ENCODE results near the gene TAOK3. TPM values are rescaled to one million over a fixed set of nuclear protein-coding genes. Genes with fewer than 3 reads are reported as not detected.
A peak's percentile ranks its signal among the peaks of the same experiment; 100 is the strongest.

Gene TAOK3
- total RNA-seq, 2 experiments from 2014 or later: 51.9 to 52.2 TPM

- no peak for DNase-seq
- H3K9me3 Mint-ChIP-seq: peaks cover 1% of the 10 kb centered on the region
Measured at GRCh38 chr12:118334939-118335567, 37.7 kb downstream of the TAOK3 start.

GRCh38 chr12:118334241-118334640, 38.5 kb downstream of the TAOK3 start:
- Mint-ChIP-seq H3K4me3 (no peak overlapping the region), H3K9me3 (peaks cover 1% of the 10 kb centered on the region), H3K4me1 (peaks cover 40% of the 10 kb centered on the region), H3K27ac (no peak overlapping the region), H3K36me3 (peaks cover 37% of the 10 kb centered on the region), H3K27me3 (no peaks in the 10 kb centered on the region)
- DNase-seq: no peak

More at GRCh38 chr12:118334939-118335567, 37.7 kb downstream of the TAOK3 start:
- peaks cover 36% of the 10 kb centered on the region for H3K4me1 Mint-ChIP-seq
- no peak overlapping the region for H3K27ac Mint-ChIP-seq
- H3K27me3 Mint-ChIP-seq: no peaks in the 10 kb centered on the region
- H3K36me3 Mint-ChIP-seq: peaks cover 42% of the 10 kb centered on the region
- H3K4me3 Mint-ChIP-seq: no peak overlapping the region

GRCh38 chr12:118332511-118332910, 40.2 kb downstream of the TAOK3 start:
- Mint-ChIP-seq H3K4me3 (no peak overlapping the region), H3K27ac (no peak overlapping the region), H3K4me1 (peaks cover 44% of the 10 kb centered on the region), H3K27me3 (no peaks in the 10 kb centered on the region), H3K36me3 (peaks cover 33% of the 10 kb centered on the region), H3K9me3 (peaks cover 1% of the 10 kb centered on the region)
- no peak for DNase-seq

GRCh38 chr12:118330421-118331018, 42.2 kb downstream of the TAOK3 start:
- peaks cover 40% of the 10 kb centered on the region for H3K4me1 Mint-ChIP-seq
- H3K27me3 Mint-ChIP-seq: no peaks in the 10 kb centered on the region
- no peaks in the 10 kb centered on the region for H3K9me3 Mint-ChIP-seq
- no peak for DNase-seq
- H3K27ac Mint-ChIP-seq: no peak overlapping the region
- peaks cover 36% of the 10 kb centered on the region for H3K36me3 Mint-ChIP-seq
- no peak overlapping the region for H3K4me3 Mint-ChIP-seq

GRCh38 chr12:118328486-118329330, 44.0 kb downstream of the TAOK3 start:
- H3K4me1 Mint-ChIP-seq: peaks cover 40% of the 10 kb centered on the region
- no peak overlapping the region for H3K4me3 Mint-ChIP-seq
- DNase-seq: no peak
- H3K9me3 Mint-ChIP-seq: no peaks in the 10 kb centered on the region
- peaks cover 35% of the 10 kb centered on the region for H3K36me3 Mint-ChIP-seq
- H3K27ac Mint-ChIP-seq: no peak overlapping the region
- no peaks in the 10 kb centered on the region for H3K27me3 Mint-ChIP-seq

- Mint-ChIP-seq H3K4me1 (peaks cover 33% of the 10 kb centered on the region), H3K9me3 (no peaks in the 10 kb centered on the region)
Measured at GRCh38 chr12:118327391-118327790, 45.3 kb downstream of the TAOK3 start.

GRCh38 chr12:118326991-118327390, 45.7 kb downstream of the TAOK3 start:
- DNase-seq: no peak
- H3K9me3 Mint-ChIP-seq: no peaks in the 10 kb centered on the region
- H3K27ac Mint-ChIP-seq: no peak overlapping the region
- no peaks in the 10 kb centered on the region for H3K27me3 Mint-ChIP-seq
- H3K36me3 Mint-ChIP-seq: peaks cover 25% of the 10 kb centered on the region
- H3K4me3 Mint-ChIP-seq: no peak overlapping the region
- peaks cover 33% of the 10 kb centered on the region for H3K4me1 Mint-ChIP-seq

More at GRCh38 chr12:118327391-118327790, 45.3 kb downstream of the TAOK3 start:
- Mint-ChIP-seq H3K27ac (no peak overlapping the region), H3K36me3 (peaks cover 25% of the 10 kb centered on the region), H3K4me3 (no peak overlapping the region), H3K27me3 (no peaks in the 10 kb centered on the region)
- DNase-seq: no peak

GRCh38 chr12:118325081-118325480, 47.6 kb downstream of the TAOK3 start:
- no peaks in the 10 kb centered on the region for H3K9me3 Mint-ChIP-seq
- DNase-seq: no peak
- no peak overlapping the region for H3K27ac Mint-ChIP-seq
- H3K36me3 Mint-ChIP-seq: peaks cover 19% of the 10 kb centered on the region
- H3K27me3 Mint-ChIP-seq: no peaks in the 10 kb centered on the region
- H3K4me1 Mint-ChIP-seq: peaks cover 22% of the 10 kb centered on the region
- no peak overlapping the region for H3K4me3 Mint-ChIP-seq

GRCh38 chr12:118319627-118320026, 53.1 kb downstream of the TAOK3 start:
- Mint-ChIP-seq H3K36me3 (peaks cover 21% of the 10 kb centered on the region), H3K27me3 (no peaks in the 10 kb centered on the region), H3K4me3 (no peak overlapping the region), H3K27ac (no peak overlapping the region), H3K4me1 (peaks cover 13% of the 10 kb centered on the region), H3K9me3 (peaks cover 4% of the 10 kb centered on the region)
- no peak for DNase-seq

GRCh38 chr12:118318744-118319143, 54.0 kb downstream of the TAOK3 start:
- DNase-seq: no peak
- no peak overlapping the region for H3K27ac Mint-ChIP-seq
- peaks cover 23% of the 10 kb centered on the region for H3K36me3 Mint-ChIP-seq
- peaks cover 18% of the 10 kb centered on the region for H3K4me1 Mint-ChIP-seq
- H3K27me3 Mint-ChIP-seq: no peaks in the 10 kb centered on the region
- H3K9me3 Mint-ChIP-seq: peaks cover 4% of the 10 kb centered on the region
- H3K4me3 Mint-ChIP-seq: no peak overlapping the region

- Mint-ChIP-seq H3K9me3 (peaks cover 4% of the 10 kb centered on the region), H3K4me3 (no peak overlapping the region), H3K27me3 (no peaks in the 10 kb centered on the region), H3K27ac (no peak overlapping the region), H3K4me1 (peaks cover 18% of the 10 kb centered on the region), H3K36me3 (peaks cover 23% of the 10 kb centered on the region)
- DNase-seq: no peak
Measured at GRCh38 chr12:118317729-118318128, 55.0 kb downstream of the TAOK3 start.

- Mint-ChIP-seq H3K4me1 (peaks cover 24% of the 10 kb centered on the region), H3K27me3 (no peaks in the 10 kb centered on the region), H3K9me3 (peaks cover 4% of the 10 kb centered on the region), H3K36me3 (peaks cover 23% of the 10 kb centered on the region), H3K4me3 (no peak overlapping the region), H3K27ac (no peak overlapping the region)
- DNase-seq: no peak
Measured at GRCh38 chr12:118315821-118316220, 56.9 kb downstream of the TAOK3 start.

GRCh38 chr12:118312578-118312977, 60.1 kb downstream of the TAOK3 start:
- peak overlapping the region; percentile 33 for H3K4me3 Mint-ChIP-seq

GRCh38 chr12:118311666-118312065, 61.0 kb downstream of the TAOK3 start:
- peaks cover 42% of the 10 kb centered on the region for H3K4me1 Mint-ChIP-seq
- peak overlapping the region; percentile 42 for H3K27ac Mint-ChIP-seq

More at GRCh38 chr12:118312578-118312977, 60.1 kb downstream of the TAOK3 start:
- Mint-ChIP-seq H3K27ac (peak overlapping the region; percentile 30), H3K27me3 (no peaks in the 10 kb centered on the region), H3K36me3 (peaks cover 15% of the 10 kb centered on the region), H3K4me1 (peaks cover 35% of the 10 kb centered on the region), H3K9me3 (no peaks in the 10 kb centered on the region)
- no peak for DNase-seq

GRCh38 chr12:118310320-118310719, 62.4 kb downstream of the TAOK3 start:
- Mint-ChIP-seq H3K27me3 (no peaks in the 10 kb centered on the region), H3K9me3 (no peaks in the 10 kb centered on the region), H3K27ac (no peak overlapping the region), H3K4me1 (peaks cover 36% of the 10 kb centered on the region), H3K4me3 (no peak overlapping the region), H3K36me3 (peaks cover 11% of the 10 kb centered on the region)
- no peak for DNase-seq

More at GRCh38 chr12:118311666-118312065, 61.0 kb downstream of the TAOK3 start:
- no peaks in the 10 kb centered on the region for H3K9me3 Mint-ChIP-seq
- no peak overlapping the region for H3K4me3 Mint-ChIP-seq
- H3K36me3 Mint-ChIP-seq: peaks cover 11% of the 10 kb centered on the region
- no peak for DNase-seq
- no peaks in the 10 kb centered on the region for H3K27me3 Mint-ChIP-seq

All from activated naive CD8-positive, alpha-beta T cell treated with anti-CD3 and anti-CD28 coated beads for 36 hours (primary cell).